GM21723 (cell line): ENCODE data around the gene MTARC2.

ENCODE experiments used
- ATAC-seq: cut with Tn5 transposase; IDR thresholded peaks from one replicate; pipeline ENCODE4 v1.9.1; 2021; ENCODE audit warnings: mild to moderate bottlenecking, moderate library complexity; ENCODE audit not compliant: unreplicated experiment

MTARC2 gene

GRCh38 chr1:220767312-220768125 lies 19.4 kb downstream of the MTARC2 start:
- ATAC-seq: no peak

GRCh38 chr1:220768126-220768601 lies 20.0 kb downstream of the MTARC2 start:
- ATAC-seq: no peak

GRCh38 chr1:220769205-220769604 lies 21.1 kb downstream of the MTARC2 start:
- ATAC-seq: no peak

GRCh38 chr1:220770245-220770913 lies 22.3 kb downstream of the MTARC2 start:
- ATAC-seq: peak; percentile 82

- no peak for ATAC-seq
Observed at GRCh38 chr1:220772846-220773245, 24.7 kb downstream of the MTARC2 start.

GRCh38 chr1:220775240-220775853 lies 27.2 kb downstream of the MTARC2 start:
- no peak for ATAC-seq

GRCh38 chr1:220776254-220776653 lies 28.1 kb downstream of the MTARC2 start:
- no peak for ATAC-seq

- ATAC-seq: peak; percentile 86
Observed at GRCh38 chr1:220776720-220777326, 28.7 kb downstream of the MTARC2 start.

- ATAC-seq: no peak
Observed at GRCh38 chr1:220783453-220783852, 35.3 kb downstream of the MTARC2 start.

- no peak for ATAC-seq
Observed at GRCh38 chr1:220784751-220785150, 36.6 kb downstream of the MTARC2 start.

- no peak for ATAC-seq
Observed at GRCh38 chr1:220785166-220786056, 37.3 kb downstream of the MTARC2 start.

- no peak for ATAC-seq
Observed at GRCh38 chr1:220786057-220786336, 37.9 kb downstream of the MTARC2 start.

- peak; percentile 73 for ATAC-seq
Observed at GRCh38 chr1:220786337-220787068, 38.4 kb downstream of the MTARC2 start, which contains the start of gene MTARC1. TSS of gene MTARC1 (plus strand) at chr1:220786913. CDS start at chr1:220786945, 32 bp downstream.

GRCh38 chr1:220787069-220787619 lies 39.0 kb downstream of the MTARC2 start:
- ATAC-seq: peak; percentile 46

GRCh38 chr1:220788900-220789299 lies 40.8 kb downstream of the MTARC2 start:
- no peak for ATAC-seq

GRCh38 chr1:220789532-220790147 lies 41.5 kb downstream of the MTARC2 start:
- ATAC-seq: no peak

GRCh38 chr1:220791285-220791684 lies 43.2 kb downstream of the MTARC2 start:
- ATAC-seq: no peak

GRCh38 chr1:220791956-220792355 lies 43.8 kb downstream of the MTARC2 start:
- no peak for ATAC-seq

- ATAC-seq: no peak
Observed at GRCh38 chr1:220796530-220796929, 48.4 kb downstream of the MTARC2 start.
